ENCODE results near the gene OR2AG1. TPM values are rescaled to one million over a fixed set of nuclear protein-coding genes. Genes with fewer than 3 reads are reported as not detected.

OR2AG1 gene
- polyA plus RNA-seq, 1 of the 3 experiments (the other 2 are of a cell fraction): not detected

DNA sequence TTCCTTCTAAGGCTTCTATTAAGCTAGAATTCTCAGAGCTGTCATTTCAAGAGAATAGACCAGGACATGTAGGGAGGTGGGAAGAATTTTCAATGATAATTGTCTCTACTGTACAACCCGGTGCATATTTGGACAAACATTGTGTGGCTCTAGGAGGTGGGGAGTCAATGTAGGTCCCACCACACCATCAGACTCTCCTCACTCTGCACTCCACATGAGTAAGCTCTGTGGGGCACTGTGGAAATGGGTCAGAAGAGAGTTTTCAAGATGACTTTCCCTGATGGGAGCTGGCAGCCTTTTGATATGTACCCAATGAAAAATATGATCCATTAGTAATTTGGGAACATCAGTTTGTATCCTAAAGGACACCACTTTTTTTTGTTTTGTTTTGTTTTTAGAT, 44.2 kb upstream of the OR2AG1 start:
- H3K79me2 ChIP-seq (ENCODE audit: insufficient read depth): no peaks in the 10 kb centered on the region
- POLR2A ChIA-PET: no interaction called here

GRCh38 chr11:6742260-6742659, 40.6 kb upstream of the OR2AG1 start:
- no peak for DNase-seq
- Histone ChIP-seq H3K9ac (no peak overlapping the region), H3K9me3 (no peaks in the 10 kb centered on the region), H3K79me2 (ENCODE audit: insufficient read depth) (no peaks in the 10 kb centered on the region), H3K4me2 (no peak overlapping the region), H3K4me3 (ENCODE audit: low read depth in 2 of 2, low read length in 1 of 2) (no peak overlapping the region), H3K36me3 (replicated peaks in 1 of 2; ENCODE audit: control insufficient read depth in 1 of 2, insufficient read depth in 2 of 2, low read length in 1 of 2) (no peaks in the 10 kb centered on the region), H3K4me1 (ENCODE audit: control insufficient read depth in 1 of 2, insufficient read depth in 2 of 2, low read depth in 1 of 2, low read length in 1 of 2) (no peaks in the 10 kb centered on the region), H4K20me1 (ENCODE audit: insufficient read depth) (no peaks in the 10 kb centered on the region), H3K27ac (ENCODE audit: low read depth in 2 of 2, low read length in 1 of 2) (no peak overlapping the region), H2AFZ (ENCODE audit: low read depth) (no peak overlapping the region), H3F3A (replicated peaks; ENCODE audit: insufficient read depth) (no peaks in the 10 kb centered on the region), H3K27me3 (ENCODE audit: insufficient read depth) (peaks cover 16% of the 10 kb centered on the region), H3K9me2 (no peaks in the 10 kb centered on the region)
- TF ChIP-seq ZBTB33 (IDR thresholded peaks at IDR 0.05; ENCODE audit: borderline replicate concordance, low read depth) (no peak), FOXM1 (IDR thresholded peaks at IDR 0.05; ENCODE audit: low read depth) (no peak), MXI1 (IDR thresholded peaks at IDR 0.05; ENCODE audit: low read depth, low read length) (no peak), TEAD4 (IDR thresholded peaks at IDR 0.05; ENCODE audit: borderline replicate concordance, insufficient read depth) (no peak), FOXJ3 (CRISPR knock-in tag; IDR thresholded peaks at IDR 0.05) (no peak), GATA2 (CRISPR knock-in tag; IDR thresholded peaks at IDR 0.05) (no peak), EZH2phosphoT487 (IDR thresholded peaks at IDR 0.05; ENCODE audit: borderline replicate concordance, low read depth) (no peak)
- 8% methylated on average over 7 of the region's 7 CpGs for WGBS (ENCODE audit: low lambda C conversion rate)
- ChIA-PET CTCF (interaction anchor here (1.4 to 1.8 kb wide), 3 partner anchors 13 to 491 kb away, joined by 3 to 12 read pairs (median 5); no protein-coding TSS in a partner anchor), POLR2A (no interaction called here)

More for the DNA sequence above, 44.2 kb upstream of the OR2AG1 start:
- H3K27me3 ChIP-seq (ENCODE audit: insufficient read depth): no peaks in the 10 kb centered on the region; the same call in 1 of the 2 replicates
- no peak overlapping the region for H3K4me2 ChIP-seq
- H3K9me2 ChIP-seq: no peaks in the 10 kb centered on the region
- no peaks in the 10 kb centered on the region for H3F3A ChIP-seq (replicated peaks; ENCODE audit: insufficient read depth)
- H3K36me3 ChIP-seq (replicated peaks in 1 of 2; ENCODE audit: control insufficient read depth in 1 of 2, insufficient read depth in 2 of 2, low read length in 1 of 2): no peaks in the 10 kb centered on the region
- WGBS (ENCODE audit: low lambda C conversion rate): 0% methylated on average over 1 of the region's 1 CpG
- no peak overlapping the region for H3K27ac ChIP-seq (ENCODE audit: low read depth in 2 of 2, low read length in 1 of 2)
- CTCF ChIA-PET: interaction anchor here (0.7 to 4.1 kb wide), 11 partner anchors 8 to 55 kb away, joined by 3 to 32 read pairs (median 5); no protein-coding TSS in a partner anchor
- H3K4me1 ChIP-seq (ENCODE audit: control insufficient read depth in 1 of 2, insufficient read depth in 2 of 2, low read depth in 1 of 2, low read length in 1 of 2): no peaks in the 10 kb centered on the region
- no peak overlapping the region for H3K4me3 ChIP-seq (ENCODE audit: low read depth in 2 of 2, low read length in 1 of 2)
- no peak for DNase-seq
- H3K9ac ChIP-seq: no peak overlapping the region
- no peak overlapping the region for H2AFZ ChIP-seq (ENCODE audit: low read depth)
- H4K20me1 ChIP-seq (ENCODE audit: insufficient read depth): no peaks in the 10 kb centered on the region
- TF ChIP-seq, protein P1, sequence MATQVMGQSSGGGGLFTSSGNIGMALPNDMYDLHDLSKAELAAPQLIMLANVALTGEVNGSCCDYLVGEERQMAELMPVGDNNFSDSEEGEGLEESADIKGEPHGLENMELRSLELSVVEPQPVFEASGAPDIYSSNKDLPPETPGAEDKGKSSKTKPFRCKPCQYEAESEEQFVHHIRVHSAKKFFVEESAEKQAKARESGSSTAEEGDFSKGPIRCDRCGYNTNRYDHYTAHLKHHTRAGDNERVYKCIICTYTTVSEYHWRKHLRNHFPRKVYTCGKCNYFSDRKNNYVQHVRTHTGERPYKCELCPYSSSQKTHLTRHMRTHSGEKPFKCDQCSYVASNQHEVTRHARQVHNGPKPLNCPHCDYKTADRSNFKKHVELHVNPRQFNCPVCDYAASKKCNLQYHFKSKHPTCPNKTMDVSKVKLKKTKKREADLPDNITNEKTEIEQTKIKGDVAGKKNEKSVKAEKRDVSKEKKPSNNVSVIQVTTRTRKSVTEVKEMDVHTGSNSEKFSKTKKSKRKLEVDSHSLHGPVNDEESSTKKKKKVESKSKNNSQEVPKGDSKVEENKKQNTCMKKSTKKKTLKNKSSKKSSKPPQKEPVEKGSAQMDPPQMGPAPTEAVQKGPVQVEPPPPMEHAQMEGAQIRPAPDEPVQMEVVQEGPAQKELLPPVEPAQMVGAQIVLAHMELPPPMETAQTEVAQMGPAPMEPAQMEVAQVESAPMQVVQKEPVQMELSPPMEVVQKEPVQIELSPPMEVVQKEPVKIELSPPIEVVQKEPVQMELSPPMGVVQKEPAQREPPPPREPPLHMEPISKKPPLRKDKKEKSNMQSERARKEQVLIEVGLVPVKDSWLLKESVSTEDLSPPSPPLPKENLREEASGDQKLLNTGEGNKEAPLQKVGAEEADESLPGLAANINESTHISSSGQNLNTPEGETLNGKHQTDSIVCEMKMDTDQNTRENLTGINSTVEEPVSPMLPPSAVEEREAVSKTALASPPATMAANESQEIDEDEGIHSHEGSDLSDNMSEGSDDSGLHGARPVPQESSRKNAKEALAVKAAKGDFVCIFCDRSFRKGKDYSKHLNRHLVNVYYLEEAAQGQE (IDR thresholded peaks at IDR 0.05; ENCODE audit: low read depth, low read length): no peak
- no peak for TF ChIP-seq USF2 (IDR thresholded peaks at IDR 0.05; ENCODE audit: borderline replicate concordance, low read depth, low read length)
- H3K9me3 ChIP-seq: no peaks in the 10 kb centered on the region
